H9 (cell line): ENCODE measurements around the gene SFR1. TPM values are rescaled to one million over a fixed set of nuclear protein-coding genes. Genes with fewer than 3 reads are reported as not detected.

Experiments used
- DNase-seq: peaks from one replicate; pipeline ENCODE4 v3.0.0-alpha.2; 2017
- H2AFZ ChIP-seq: one replicate; pipeline ENCODE4 v1.6.1; 2013; ENCODE audit warnings: mild to moderate bottlenecking, low read length, control low read depth, moderate library complexity
- H2AK5ac ChIP-seq: 2 replicates; pipeline ENCODE4 v1.6.1; 2013; ENCODE audit warnings: low read length, control low read depth, mixed read lengths; ENCODE audit not compliant: insufficient read length
- H2BK120ac ChIP-seq: one replicate; pipeline ENCODE4 v1.6.1; 2013; ENCODE audit warnings: low read depth, mild to moderate bottlenecking, low read length, control low read depth, inconsistent platforms; ENCODE audit not compliant: poor library complexity, severe bottlenecking
- H2BK12ac ChIP-seq: 2 replicates; pipeline ENCODE4 v1.6.1; 2013; ENCODE audit warnings: low read length, control low read depth, mixed read lengths, low read depth; ENCODE audit not compliant: insufficient read length
- H2BK15ac ChIP-seq: 2 replicates; pipeline ENCODE4 v1.6.1; 2013; ENCODE audit warnings: low read depth, low read length, control low read depth
- H2BK20ac ChIP-seq: one replicate; pipeline ENCODE4 v1.6.1; 2013; ENCODE audit warnings: low read depth, mild to moderate bottlenecking, low read length, control low read depth, inconsistent platforms; ENCODE audit not compliant: poor library complexity, severe bottlenecking
- H2BK5ac ChIP-seq: 2 replicates; pipeline ENCODE4 v1.6.1; 2013; ENCODE audit warnings: low read length, control low read depth, mixed read lengths; ENCODE audit not compliant: insufficient read length
- H3K14ac ChIP-seq: 2 replicates; pipeline ENCODE4 v1.6.1; 2013; ENCODE audit warnings: low read length, control low read depth; ENCODE audit not compliant: insufficient read depth
- H3K18ac ChIP-seq: 2 replicates; pipeline ENCODE4 v1.6.1; 2013; ENCODE audit warnings: low read depth, mild to moderate bottlenecking, mixed read lengths, low read length, control low read depth; ENCODE audit not compliant: insufficient read length
- H3K23ac ChIP-seq: 2 replicates; pipeline ENCODE4 v1.6.1; 2013; ENCODE audit warnings: low read length, control low read depth, mixed read lengths, low read depth; ENCODE audit not compliant: insufficient read length
- H3K23me2 ChIP-seq: 2 replicates; pipeline ENCODE4 v1.6.1; 2013; ENCODE audit warnings: low read depth, mild to moderate bottlenecking, mixed read lengths, low read length, control low read depth; ENCODE audit not compliant: insufficient read length, poor library complexity, severe bottlenecking
- H3K27ac ChIP-seq: 2 replicates; pipeline ENCODE4 v1.5.1; 2013; ENCODE audit warnings: low read length, control low read depth, mixed read lengths, low read depth; ENCODE audit not compliant: insufficient read length
- H3K27me3 ChIP-seq: 2 replicates; pipeline ENCODE4 v1.6.1; 2013; ENCODE audit warnings: low read length, control low read depth, inconsistent platforms; ENCODE audit not compliant: insufficient read depth
- H3K4ac ChIP-seq: 2 replicates; pipeline ENCODE4 v1.6.1; 2013; ENCODE audit warnings: low read depth, mild to moderate bottlenecking, control low read depth, inconsistent platforms, low read length, moderate library complexity
- H3K4me1 ChIP-seq: 2 replicates; pipeline ENCODE4 v1.6.1; 2013; ENCODE audit warnings: low read length, control low read depth, inconsistent platforms; ENCODE audit not compliant: insufficient read depth
- H3K4me2 ChIP-seq: 2 replicates; pipeline ENCODE4 v1.6.1; 2013; ENCODE audit warnings: low read length, control low read depth, mixed read lengths; ENCODE audit not compliant: insufficient read length, insufficient read depth
- H3K56ac ChIP-seq: 2 replicates; pipeline ENCODE4 v1.6.1; 2013; ENCODE audit warnings: low read depth, mild to moderate bottlenecking, mixed read lengths, low read length, control low read depth; ENCODE audit not compliant: insufficient read length
- H3K79me1 ChIP-seq: 2 replicates; pipeline ENCODE4 v1.6.1; 2013; ENCODE audit warnings: low read depth, mild to moderate bottlenecking, moderate library complexity, low read length, control low read depth, inconsistent platforms; ENCODE audit not compliant: insufficient read depth, poor library complexity, severe bottlenecking
- H3K79me2 ChIP-seq: 2 replicates; pipeline ENCODE4 v1.6.1; 2013; ENCODE audit warnings: low read length, control low read depth, inconsistent platforms; ENCODE audit not compliant: insufficient read depth
- H3K9ac ChIP-seq: 2 replicates; pipeline ENCODE4 v1.6.1; 2013; ENCODE audit warnings: low read length, control low read depth, mixed read lengths; ENCODE audit not compliant: insufficient read length; ENCODE audit errors: extremely low read depth
- H3K9me3 ChIP-seq: one replicate; pipeline ENCODE4 v1.6.1; 2013; ENCODE audit warnings: low read depth, low read length, inconsistent platforms; ENCODE audit not compliant: control insufficient read depth
- H3T11ph ChIP-seq: one replicate; pipeline ENCODE4 v1.6.1; 2013; ENCODE audit warnings: mild to moderate bottlenecking, low read length, control low read depth, inconsistent platforms
- H4K20me1 ChIP-seq: one replicate; pipeline ENCODE4 v1.6.1; 2013; ENCODE audit not compliant: control insufficient read depth, insufficient read length, insufficient read depth
- H4K5ac ChIP-seq: 2 replicates; pipeline ENCODE4 v1.6.1; 2013; ENCODE audit warnings: low read depth, mild to moderate bottlenecking, mixed read lengths, low read length, control low read depth; ENCODE audit not compliant: insufficient read length
- H4K8ac ChIP-seq: replicated peaks from 2 replicates; pipeline ENCODE4 v1.6.1; 2013; ENCODE audit warnings: low read length, control low read depth, mixed read lengths, low read depth; ENCODE audit not compliant: insufficient read length
- H4K91ac ChIP-seq: 2 replicates; pipeline ENCODE4 v1.6.1; 2013; ENCODE audit warnings: low read depth, mild to moderate bottlenecking, moderate library complexity, mixed read lengths, low read length, control low read depth; ENCODE audit not compliant: insufficient read length
- H3K27ac Mint-ChIP-seq, 3 experiments: 2 replicates in 2 of 3; 3 replicates in 1 of 3; pipeline ENCODE4 v1.8.0; 2020 to 2021; ENCODE audit warnings: mixed read lengths in 3 of 3, mild to moderate bottlenecking in 1 of 3, moderate library complexity in 1 of 3
- H3K27me3 Mint-ChIP-seq: 2 replicates; pipeline ENCODE4 v1.8.0; 2021; ENCODE audit warnings: low read depth, mild to moderate bottlenecking, moderate library complexity, mixed read lengths
- H3K36me3 Mint-ChIP-seq, 3 experiments: 2 replicates in 2 of 3; 3 replicates in 1 of 3; pipeline ENCODE4 v1.8.0; 2020 to 2021; ENCODE audit warnings: low read depth in 3 of 3, mixed read lengths in 3 of 3; ENCODE audit not compliant: insufficient read depth in 1 of 3
- H3K4me1 Mint-ChIP-seq, 2 experiments: 2 replicates each; pipeline ENCODE4 v1.8.0; 2020; ENCODE audit warnings: mixed read lengths in 2 of 2
- H3K4me3 Mint-ChIP-seq, 2 experiments: 2 replicates in 1 of 2; 3 replicates in 1 of 2; pipeline ENCODE4 v1.8.0; 2020 to 2021; ENCODE audit warnings: mild to moderate bottlenecking in 2 of 2, mixed read lengths in 2 of 2, moderate library complexity in 1 of 2
- H3K9me3 Mint-ChIP-seq, 2 experiments: 2 replicates in 1 of 2; 3 replicates in 1 of 2; pipeline ENCODE4 v1.8.0; 2020; ENCODE audit warnings: mild to moderate bottlenecking in 2 of 2, mixed read lengths in 2 of 2, moderate library complexity in 1 of 2
- WGBS: extraction: QIAGEN DNeasy Blood & Tissue Kit; methylation state at CpG from one replicate; pipeline ENCODE4 v1.1.7; 2013; ENCODE audit warnings: missing lambda C conversion rate, low lambda C conversion rate, mixed read lengths; ENCODE audit not compliant: insufficient read length; ENCODE audit errors: extremely low coverage; 5-methylcytosine and 5-hydroxymethylcytosine counted together
- total RNA-seq: library from RNA; stranded (reverse); gene quantifications from 2 replicates; pipeline ENCODE4 v1.2.1, GENCODE V29; 2021
- TF ChIP-seq, protein P1 (sequence below): fragments of 200-600 bp; sonication (generic); conservative IDR thresholded peaks from 3 replicates; pipeline ENCODE4 v1.8.0; 2021; ENCODE audit warnings: antibody characterized with exemption, mild to moderate bottlenecking

The SFR1 gene
- total RNA-seq, 1 experiment from 2014 or later, result 6.5 TPM

- H3K4me1 Mint-ChIP-seq, result peaks cover 24 to 27% of the 10 kb centered on the region in 2 experiments
- H3K4me3 Mint-ChIP-seq, result no peak overlapping the region
- no CpG with 5 or more reads among the region's 3 CpGs for whole genome bisulfite sequencing
Measured at GRCh38 chr10:104143829-104144228, 21.9 kb downstream of the SFR1 start.

More at GRCh38 chr10:104143829-104144228, 21.9 kb downstream of the SFR1 start:
- Histone ChIP-seq H4K20me1 (no peaks in the 10 kb centered on the region), H3K4ac (no peak overlapping the region), H3K4me1 (peaks cover 3% of the 10 kb centered on the region; the same call in 1 of the 2 replicates), H3K56ac (no peak overlapping the region), H4K5ac (no peak overlapping the region), H2AK5ac (no peak overlapping the region), H2BK12ac (no peak overlapping the region), H4K91ac (no peak overlapping the region), H3K9ac (no peak overlapping the region), H3K14ac (no peak overlapping the region), H3K27me3 (no peaks in the 10 kb centered on the region; the same call in 1 of the 2 replicates), H3K4me2 (no peak overlapping the region), H2BK20ac (no peak overlapping the region), H3K18ac (no peak overlapping the region), H2BK15ac (no peak overlapping the region), H3T11ph (no peak overlapping the region), H3K79me2 (no peaks in the 10 kb centered on the region), H3K27ac (no peak overlapping the region), H2BK5ac (no peak overlapping the region), H2BK120ac (no peak overlapping the region), H4K8ac (no peak overlapping the region), H3K79me1 (no peaks in the 10 kb centered on the region), H3K23me2 (no peaks in the 10 kb centered on the region), H2AFZ (no peak overlapping the region), H3K9me3 (no peaks in the 10 kb centered on the region), H3K23ac (no peak overlapping the region)
- TF ChIP-seq, protein P1, sequence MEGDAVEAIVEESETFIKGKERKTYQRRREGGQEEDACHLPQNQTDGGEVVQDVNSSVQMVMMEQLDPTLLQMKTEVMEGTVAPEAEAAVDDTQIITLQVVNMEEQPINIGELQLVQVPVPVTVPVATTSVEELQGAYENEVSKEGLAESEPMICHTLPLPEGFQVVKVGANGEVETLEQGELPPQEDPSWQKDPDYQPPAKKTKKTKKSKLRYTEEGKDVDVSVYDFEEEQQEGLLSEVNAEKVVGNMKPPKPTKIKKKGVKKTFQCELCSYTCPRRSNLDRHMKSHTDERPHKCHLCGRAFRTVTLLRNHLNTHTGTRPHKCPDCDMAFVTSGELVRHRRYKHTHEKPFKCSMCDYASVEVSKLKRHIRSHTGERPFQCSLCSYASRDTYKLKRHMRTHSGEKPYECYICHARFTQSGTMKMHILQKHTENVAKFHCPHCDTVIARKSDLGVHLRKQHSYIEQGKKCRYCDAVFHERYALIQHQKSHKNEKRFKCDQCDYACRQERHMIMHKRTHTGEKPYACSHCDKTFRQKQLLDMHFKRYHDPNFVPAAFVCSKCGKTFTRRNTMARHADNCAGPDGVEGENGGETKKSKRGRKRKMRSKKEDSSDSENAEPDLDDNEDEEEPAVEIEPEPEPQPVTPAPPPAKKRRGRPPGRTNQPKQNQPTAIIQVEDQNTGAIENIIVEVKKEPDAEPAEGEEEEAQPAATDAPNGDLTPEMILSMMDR, result no peak
- no peak for DNase-seq
- H3K27ac Mint-ChIP-seq, result no peak overlapping the region
- H3K27me3 Mint-ChIP-seq, result no peaks in the 10 kb centered on the region
- no peaks in the 10 kb centered on the region for H3K36me3 Mint-ChIP-seq
- no peaks in the 10 kb centered on the region for H3K9me3 Mint-ChIP-seq
